GM23248 (cell line): ENCODE data around the gene RPS10.

Experiments used
- EZH2 ChIP-seq: fragments of 200-600 bp; sonication (generic); IDR thresholded peaks from 2 replicates; pipeline ENCODE4 v1.6.1; 2018; ENCODE audit warnings: antibody characterized with exemption, mild to moderate bottlenecking; ENCODE audit not compliant: insufficient read depth, poor library complexity, severe bottlenecking
- EZH2phosphoT487 ChIP-seq: fragments of 200-600 bp; sonication (generic); IDR thresholded peaks from 2 replicates; pipeline ENCODE4 v1.6.1; 2018; ENCODE audit warnings: antibody characterized with exemption, moderate library complexity, mild to moderate bottlenecking, low read depth; ENCODE audit not compliant: insufficient read depth

DNA sequence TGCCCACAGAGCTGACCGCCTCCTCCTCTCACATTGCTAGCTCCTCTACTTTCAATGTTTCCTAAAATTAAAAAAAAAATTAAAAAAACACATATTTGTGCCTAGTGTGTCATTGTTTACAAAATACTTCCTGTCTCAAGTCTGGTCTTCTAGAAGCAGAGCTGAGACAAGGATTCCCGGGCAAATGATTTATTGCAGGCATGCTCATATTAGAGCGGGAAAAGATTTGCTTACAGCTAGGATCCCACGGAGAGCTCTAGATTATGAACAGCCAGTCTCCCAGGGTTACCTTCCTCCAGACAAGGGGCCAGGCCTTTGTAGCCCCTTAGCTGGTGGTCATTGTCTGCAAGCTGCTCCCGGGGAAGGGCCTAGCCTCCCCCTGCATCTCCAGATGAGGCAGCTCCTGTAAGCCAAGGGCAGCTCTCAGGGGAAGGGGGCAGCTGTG, 49.4 kb upstream of the RPS10 start:
- TF ChIP-seq EZH2phosphoT487, result no peak
- no peak for TF ChIP-seq EZH2
